ENCODE results near the gene PLXNA4.

DNA sequence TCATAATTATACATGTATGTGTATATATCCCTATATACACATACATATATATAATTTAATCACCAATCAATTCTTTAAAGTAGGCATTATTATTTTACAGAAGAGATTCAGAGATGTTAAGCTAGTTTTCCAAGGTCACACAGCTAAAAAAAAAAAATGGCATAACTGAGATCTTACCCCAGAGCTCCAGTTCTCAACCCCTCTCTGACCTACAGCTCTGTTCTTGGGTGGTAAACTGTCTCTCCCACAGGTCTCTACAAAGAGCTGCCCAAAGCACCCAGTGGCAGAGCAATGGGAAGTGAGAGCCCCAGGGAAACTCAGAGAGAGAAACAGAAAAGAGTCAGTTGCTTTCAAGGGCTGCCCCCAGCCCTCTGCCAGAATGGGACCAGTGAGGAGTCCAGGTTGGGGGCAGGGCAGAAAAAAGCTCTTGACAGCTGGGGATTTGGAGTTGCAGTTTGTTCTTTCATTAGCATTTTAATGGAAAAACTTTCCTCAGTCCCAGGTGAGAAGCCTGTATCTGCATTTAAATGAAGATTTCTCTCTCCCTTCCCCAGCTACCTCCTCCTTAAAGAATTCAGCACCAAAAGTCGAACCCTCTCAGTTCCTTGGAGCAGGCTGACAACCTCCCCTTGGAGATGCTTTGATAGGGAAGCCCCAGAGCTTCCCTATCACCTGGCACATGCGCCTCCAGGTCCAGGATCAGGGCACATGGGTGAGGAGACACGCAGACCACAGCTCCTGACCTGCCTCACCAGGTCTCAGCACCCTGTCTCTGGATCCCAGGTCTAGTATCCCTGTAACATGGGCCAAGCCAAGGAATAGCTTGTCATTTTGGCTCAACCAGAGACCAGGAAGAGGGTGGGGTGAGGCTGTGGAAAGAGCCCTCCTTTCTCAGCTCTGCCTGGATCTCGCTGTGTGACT is 388.1 kb downstream of the PLXNA4 start:
- TF ChIP-seq MYC (IDR thresholded peaks at IDR 0.05; ENCODE audit: borderline replicate concordance, low read length) (no peak), ESRRA (IDR thresholded peaks at IDR 0.05; ENCODE audit: borderline replicate concordance, low read length) (no peak), ZC3H11A (IDR thresholded peaks at IDR 0.05) (no peak), CEBPB (IDR thresholded peaks at IDR 0.05) (no peak), CTCF (IDR thresholded peaks at IDR 0.05) (no peak), POLR2A (IDR thresholded peaks at IDR 0.05; ENCODE audit: low read length) (no peak), KDM1A (IDR thresholded peaks at IDR 0.05; ENCODE audit: low read depth) (no peak), HOXB5 (CRISPR knock-in tag; IDR thresholded peaks at IDR 0.05) (no peak), CBX2 (IDR thresholded peaks at IDR 0.05; ENCODE audit: borderline replicate concordance, low read depth) (no peak), EP300 (IDR thresholded peaks at IDR 0.05) (no peak), RAD21 (conservative IDR thresholded peaks at IDR 0.05 in 1 of 2, IDR thresholded peaks at IDR 0.05 in 1 of 2) (no peak)
- TF ChIP-seq, protein P1, sequence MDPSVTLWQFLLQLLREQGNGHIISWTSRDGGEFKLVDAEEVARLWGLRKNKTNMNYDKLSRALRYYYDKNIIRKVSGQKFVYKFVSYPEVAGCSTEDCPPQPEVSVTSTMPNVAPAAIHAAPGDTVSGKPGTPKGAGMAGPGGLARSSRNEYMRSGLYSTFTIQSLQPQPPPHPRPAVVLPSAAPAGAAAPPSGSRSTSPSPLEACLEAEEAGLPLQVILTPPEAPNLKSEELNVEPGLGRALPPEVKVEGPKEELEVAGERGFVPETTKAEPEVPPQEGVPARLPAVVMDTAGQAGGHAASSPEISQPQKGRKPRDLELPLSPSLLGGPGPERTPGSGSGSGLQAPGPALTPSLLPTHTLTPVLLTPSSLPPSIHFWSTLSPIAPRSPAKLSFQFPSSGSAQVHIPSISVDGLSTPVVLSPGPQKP (IDR thresholded peaks at IDR 0.05; ENCODE audit: low read depth, low read length) = no peak

All from A549 (cell line).